GM12801 (cell line): ENCODE data around the gene LIMD2.

Experiments used
- TF ChIP-seq, protein P1 (sequence below): IDR thresholded peaks from one replicate; pipeline ENCODE4 v1.5.1; 2011; ENCODE audit warnings: control low read depth; ENCODE audit not compliant: insufficient read length; ENCODE audit errors: extremely low read depth

The LIMD2 gene

DNA sequence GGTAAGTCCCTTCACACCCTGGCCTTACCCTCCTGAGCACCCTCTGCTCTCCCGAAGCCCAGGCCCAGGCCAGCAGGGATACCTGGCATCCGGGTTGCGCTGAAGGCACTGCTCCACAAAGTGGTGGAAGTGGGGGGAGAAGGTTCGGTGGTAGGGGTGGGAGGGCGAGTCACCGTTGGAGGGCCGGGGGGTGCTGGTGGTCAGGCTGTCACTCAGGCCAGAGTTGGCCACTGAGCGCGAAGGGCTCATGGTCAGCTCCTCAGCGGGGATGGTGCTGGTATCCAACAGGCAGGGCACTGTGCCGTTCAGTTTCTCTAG, 4.3 kb upstream of the LIMD2 start:
- TF ChIP-seq, protein P1, sequence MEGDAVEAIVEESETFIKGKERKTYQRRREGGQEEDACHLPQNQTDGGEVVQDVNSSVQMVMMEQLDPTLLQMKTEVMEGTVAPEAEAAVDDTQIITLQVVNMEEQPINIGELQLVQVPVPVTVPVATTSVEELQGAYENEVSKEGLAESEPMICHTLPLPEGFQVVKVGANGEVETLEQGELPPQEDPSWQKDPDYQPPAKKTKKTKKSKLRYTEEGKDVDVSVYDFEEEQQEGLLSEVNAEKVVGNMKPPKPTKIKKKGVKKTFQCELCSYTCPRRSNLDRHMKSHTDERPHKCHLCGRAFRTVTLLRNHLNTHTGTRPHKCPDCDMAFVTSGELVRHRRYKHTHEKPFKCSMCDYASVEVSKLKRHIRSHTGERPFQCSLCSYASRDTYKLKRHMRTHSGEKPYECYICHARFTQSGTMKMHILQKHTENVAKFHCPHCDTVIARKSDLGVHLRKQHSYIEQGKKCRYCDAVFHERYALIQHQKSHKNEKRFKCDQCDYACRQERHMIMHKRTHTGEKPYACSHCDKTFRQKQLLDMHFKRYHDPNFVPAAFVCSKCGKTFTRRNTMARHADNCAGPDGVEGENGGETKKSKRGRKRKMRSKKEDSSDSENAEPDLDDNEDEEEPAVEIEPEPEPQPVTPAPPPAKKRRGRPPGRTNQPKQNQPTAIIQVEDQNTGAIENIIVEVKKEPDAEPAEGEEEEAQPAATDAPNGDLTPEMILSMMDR, result no peak

DNA sequence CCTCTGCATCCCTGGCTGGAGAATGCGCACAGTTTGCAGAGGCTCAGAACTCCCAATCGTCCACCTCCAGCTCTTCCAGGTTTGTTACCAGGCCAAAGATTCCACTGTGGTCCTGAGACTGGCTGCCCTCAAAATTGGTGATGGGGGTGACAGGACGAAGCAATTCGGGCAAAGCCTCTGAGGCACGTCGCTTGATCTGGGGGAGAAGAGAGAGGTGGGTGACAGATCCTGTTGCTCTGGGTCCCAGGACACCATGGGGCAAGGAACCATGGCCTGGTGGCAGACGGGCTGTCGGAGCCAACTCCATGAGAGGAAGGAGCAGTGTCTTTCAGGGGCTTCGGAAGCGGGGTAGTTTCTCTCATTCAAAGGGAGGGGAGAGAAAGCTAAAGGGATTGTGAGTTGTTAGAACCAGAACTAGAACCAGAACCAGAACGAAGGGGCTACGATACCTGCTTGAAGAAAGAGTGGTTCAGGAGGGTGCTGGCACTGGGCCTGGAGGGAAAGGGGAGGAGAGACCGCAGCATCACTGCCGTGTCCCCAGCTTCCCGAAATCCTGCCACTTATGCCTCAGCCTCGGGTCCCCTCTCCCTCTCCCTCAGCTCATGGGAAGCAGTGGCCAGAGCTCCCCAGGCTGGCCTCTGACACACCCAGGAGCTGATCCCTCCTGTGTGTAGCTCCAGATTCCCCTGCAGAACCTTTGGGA, 3.8 kb upstream of the LIMD2 start:
- TF ChIP-seq, protein P1, result no peak

DNA sequence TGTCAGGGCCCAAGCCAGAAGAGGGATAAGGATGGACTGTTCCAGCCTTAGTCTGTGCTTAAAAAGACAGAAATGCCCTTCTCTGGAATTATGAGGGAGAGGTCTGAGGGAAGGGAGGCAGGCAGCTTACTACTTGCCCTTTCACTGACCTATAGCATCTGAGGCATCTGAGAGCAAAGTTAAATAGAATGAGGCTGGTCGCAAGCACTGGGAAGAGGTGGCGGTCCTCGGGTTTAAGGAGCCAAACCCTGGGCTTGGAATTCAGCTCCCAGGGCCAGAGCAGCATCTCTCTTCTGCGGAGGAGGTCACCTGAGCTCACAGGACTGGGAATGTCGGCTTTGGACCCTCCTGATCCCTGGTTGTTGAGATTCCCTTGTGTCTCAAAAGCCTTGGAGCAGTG, 3.1 kb upstream of the LIMD2 start:
- TF ChIP-seq, protein P1, result no peak

DNA sequence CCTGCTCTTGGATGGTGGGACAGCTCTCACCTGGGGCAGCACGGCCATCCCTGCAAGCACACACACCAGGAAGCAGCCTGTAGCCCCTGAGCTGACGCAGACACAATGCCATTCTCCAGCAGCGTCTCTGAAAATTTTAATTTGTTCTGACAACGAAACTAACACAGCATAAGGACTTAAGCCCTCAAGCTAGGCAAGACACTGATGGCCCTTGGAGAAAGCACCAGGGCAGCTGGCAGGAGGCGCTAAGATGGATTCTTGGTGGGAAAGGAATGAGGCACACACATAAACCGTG, 2.7 kb upstream of the LIMD2 start:
- TF ChIP-seq, protein P1, result no peak

DNA sequence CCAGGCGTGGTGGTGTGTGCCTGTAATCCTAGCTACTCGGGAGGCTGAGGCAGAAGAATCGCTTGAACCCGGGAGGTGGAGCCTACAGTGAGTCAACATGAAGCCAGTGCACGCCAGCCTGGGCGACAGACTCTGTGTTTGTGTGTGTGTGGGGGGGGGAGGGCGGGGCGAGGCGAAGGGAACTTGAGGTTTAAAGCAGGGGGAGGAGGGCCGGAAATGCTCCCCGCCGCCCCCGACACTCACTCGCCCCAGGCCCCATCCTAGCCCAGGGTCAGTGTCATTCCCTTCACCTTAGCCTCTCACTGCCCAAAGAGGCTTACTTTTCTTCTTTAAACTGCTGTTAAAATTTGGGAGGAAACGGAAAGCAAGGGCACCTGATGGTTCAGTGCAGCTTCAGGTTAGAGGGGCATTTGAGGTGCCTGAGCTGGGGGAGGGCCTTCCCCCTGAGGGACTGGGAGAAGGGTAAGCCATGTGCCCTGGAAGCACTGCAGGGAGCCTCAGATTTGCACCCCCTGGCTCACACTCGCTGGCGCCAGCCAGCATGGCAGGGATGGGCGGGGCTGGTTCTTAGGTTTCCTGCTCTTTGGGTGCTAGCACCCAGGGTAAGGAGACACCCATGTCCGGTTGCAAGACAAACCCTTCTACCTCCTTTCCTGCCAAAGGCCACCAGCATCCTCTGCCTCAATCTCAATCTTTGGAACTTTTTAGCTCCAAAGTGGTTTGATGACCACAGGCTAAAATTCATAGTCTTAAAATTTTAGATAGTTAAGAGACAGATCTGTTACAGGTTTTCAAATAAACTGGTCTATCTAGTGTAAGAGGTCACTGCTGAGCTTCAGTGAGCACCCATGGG, 2.2 kb upstream of the LIMD2 start:
- TF ChIP-seq, protein P1, result no peak

DNA sequence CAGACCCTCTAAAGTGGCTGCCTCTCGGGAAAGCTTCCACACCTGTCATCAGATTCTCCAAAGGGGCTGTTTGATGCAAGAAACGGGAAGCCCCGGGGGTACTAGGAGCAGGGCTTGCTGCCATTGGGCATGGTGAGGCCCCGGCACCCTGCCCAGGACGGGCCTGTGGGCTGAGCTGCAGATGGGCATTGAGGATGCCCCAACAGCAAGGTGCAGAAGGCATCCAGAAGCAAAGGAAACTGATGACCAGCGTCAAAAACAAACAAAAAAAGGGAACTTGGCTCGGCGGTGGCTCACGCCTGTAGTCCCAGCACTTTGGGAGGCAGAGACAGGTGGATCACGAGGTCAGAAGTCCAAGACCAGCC, 1.5 kb upstream of the LIMD2 start:
- TF ChIP-seq, protein P1, result no peak

DNA sequence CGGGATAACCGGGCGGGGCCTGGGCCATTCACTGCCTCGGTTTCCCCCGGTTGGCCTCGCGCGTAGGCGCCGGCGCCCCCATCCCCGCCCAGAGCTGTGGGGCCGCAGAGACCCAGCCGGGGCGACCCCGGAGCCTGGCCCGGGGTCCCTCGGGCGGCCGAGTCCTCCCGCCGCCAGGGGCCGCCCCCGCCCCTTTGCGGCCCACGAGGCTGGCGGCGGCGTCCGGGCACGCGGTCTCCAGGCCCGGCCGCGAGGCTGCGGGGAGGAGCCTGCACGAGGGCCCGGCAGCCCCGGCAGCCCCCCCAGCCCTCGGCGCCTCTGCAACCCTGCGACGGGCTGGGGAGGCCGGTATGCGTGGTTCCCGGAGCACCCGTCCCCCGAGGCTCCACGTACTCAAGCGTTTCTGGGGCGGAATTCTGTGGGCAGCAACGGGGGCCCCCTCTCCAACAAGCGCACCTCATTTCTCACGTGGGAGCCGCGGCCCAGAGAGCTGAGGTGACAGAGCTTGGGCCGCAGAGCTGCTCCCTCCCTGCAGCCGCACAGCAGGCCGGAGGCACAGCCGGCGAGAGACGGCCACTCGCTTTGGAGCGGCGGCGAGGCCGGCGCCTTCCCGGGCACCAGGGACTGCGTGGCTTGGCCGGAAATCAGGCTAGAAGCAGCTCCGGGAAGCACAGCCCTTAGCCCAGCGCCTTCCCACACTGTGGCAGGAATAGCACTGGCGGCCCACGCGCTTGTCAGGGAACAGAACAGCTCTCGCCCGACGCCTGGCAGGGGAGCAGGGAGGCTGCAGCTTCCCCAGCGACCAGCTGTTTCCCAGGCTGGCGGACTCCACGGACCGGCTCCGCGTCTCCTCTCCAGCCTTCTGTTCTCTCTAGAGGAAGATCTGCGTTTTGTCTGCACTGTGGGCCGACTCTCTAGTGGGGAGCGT, 867 bp upstream of the LIMD2 start:
- TF ChIP-seq, protein P1, result no peak
